Kidney tubule cell (primary cell): ENCODE data around the gene ADPRHL1.
"Not testable (repeated sequence)": the region's sequence is repeated elsewhere in the genome, so short reads cannot be mapped to it uniquely, and the experiment has no call there.

Source experiments
- DNase-seq: peaks from one replicate; pipeline ENCODE4 v3.0.0-alpha.2; 2018; ENCODE audit warnings: low spot score

The ADPRHL1 gene

GRCh38 chr13:113402471-113403254, 50.6 kb downstream of the ADPRHL1 start:
- DNase-seq, result no peak

GRCh38 chr13:113401452-113402415, 51.6 kb downstream of the ADPRHL1 start:
- no peak for DNase-seq

- DNase-seq, result no peak
Observed at GRCh38 chr13:113400621-113401451, 52.5 kb downstream of the ADPRHL1 start.

- DNase-seq, result no peak
Observed at GRCh38 chr13:113399755-113400149, 53.5 kb downstream of the ADPRHL1 start.

GRCh38 chr13:113398963-113399754, 54.1 kb downstream of the ADPRHL1 start:
- no peak for DNase-seq

GRCh38 chr13:113397608-113398425, 55.5 kb downstream of the ADPRHL1 start:
- DNase-seq, result no peak

- DNase-seq, result no peak
Observed at GRCh38 chr13:113394339-113394640, 59.0 kb downstream of the ADPRHL1 start.

- DNase-seq, result peak; percentile 83
Observed at GRCh38 chr13:113393563-113394338, 59.5 kb downstream of the ADPRHL1 start.

GRCh38 chr13:113393226-113393562, 60.1 kb downstream of the ADPRHL1 start:
- no peak for DNase-seq

GRCh38 chr13:113390874-113391497, 62.3 kb downstream of the ADPRHL1 start:
- DNase-seq, result no peak

- DNase-seq, result not testable (repeated sequence)
Observed at GRCh38 chr13:113389586-113389985, 63.7 kb downstream of the ADPRHL1 start.

- DNase-seq, result no peak
Observed at GRCh38 chr13:113387396-113387795, 65.9 kb downstream of the ADPRHL1 start.

GRCh38 chr13:113383089-113383488, 70.2 kb downstream of the ADPRHL1 start:
- no peak for DNase-seq

- not testable (repeated sequence) for DNase-seq
Observed at GRCh38 chr13:113382542-113382941, 70.7 kb downstream of the ADPRHL1 start.

GRCh38 chr13:113378825-113379224, 74.5 kb downstream of the ADPRHL1 start:
- no peak for DNase-seq

GRCh38 chr13:113374511-113375175, 78.6 kb downstream of the ADPRHL1 start:
- no peak for DNase-seq

- no peak for DNase-seq
Observed at GRCh38 chr13:113373811-113374485, 79.3 kb downstream of the ADPRHL1 start.

GRCh38 chr13:113371701-113372100, 81.6 kb downstream of the ADPRHL1 start:
- not testable (repeated sequence) for DNase-seq
